OCI-LY1 (cell line): ENCODE results near the gene YTHDF2.

Experiments used
- CTCF ChIP-seq: fragments of 200-600 bp; sonication (generic), shearing (Covaris generic); IDR thresholded peaks from 2 replicates; pipeline ENCODE4 v1.5.1; 2017; ENCODE audit warnings: mild to moderate bottlenecking, antibody characterized with exemption, low read length, moderate library complexity, mixed read lengths
- EZH2 ChIP-seq: fragments of 200-600 bp; sonication (generic), shearing (Covaris generic); IDR thresholded peaks from 2 replicates; pipeline ENCODE4 v1.8.0; 2017; ENCODE audit warnings: borderline replicate concordance, mixed run types, mild to moderate bottlenecking, antibody characterized with exemption, low read length, moderate library complexity, mixed read lengths

GRCh38 chr1:28745653-28746173, 9.0 kb downstream of the YTHDF2 start:
- TF ChIP-seq CTCF (no peak), EZH2 (no peak)
